Vagina (tissue), 2 donors: ENCODE results near the gene CALML3.

ENCODE experiments used
- CTCF ChIP-seq, 3 experiments: fragments of 450-650 bp in 2 of 3; fragments of 200-600 bp in 1 of 3; sonication (generic) in 1 of 3; IDR thresholded peaks; one replicate each; pipeline ENCODE4 v1.5.1; 2017 to 2019; ENCODE audit warnings: antibody characterized with exemption in 3 of 3, mild to moderate bottlenecking in 2 of 3, moderate library complexity in 2 of 3
- POLR2A ChIP-seq, 2 donors: fragments of 450-650 bp; IDR thresholded peaks; one replicate each; pipeline ENCODE4 v1.6.1; 2017; ENCODE audit warnings: antibody characterized with exemption in 2 of 2, mild to moderate bottlenecking in 2 of 2, moderate library complexity in 2 of 2

DNA sequence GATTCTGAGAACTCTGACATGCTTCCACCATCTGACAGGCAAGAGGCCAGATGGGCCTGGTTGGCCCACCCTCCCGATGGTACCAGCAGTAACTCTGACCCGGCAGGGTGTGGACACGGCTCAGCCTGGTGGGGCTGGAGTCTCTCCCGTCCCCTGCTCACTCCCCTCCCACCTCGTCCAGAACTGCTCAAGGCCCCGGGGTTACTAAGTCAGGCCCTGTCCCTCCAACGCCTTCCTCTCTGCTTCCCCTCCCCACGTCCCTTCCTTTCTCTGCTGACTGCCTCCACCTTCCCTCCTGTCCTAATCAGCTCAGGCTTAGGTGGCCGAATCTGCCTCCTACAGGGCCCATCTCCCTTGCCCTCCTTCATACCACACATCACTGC is 37.9 kb upstream of the CALML3 start:
- TF ChIP-seq POLR2A (IDR thresholded peaks at IDR 0.05), result no peak
- no peak for TF ChIP-seq CTCF (IDR thresholded peaks at IDR 0.05)
